H1 (cell line): ENCODE measurements around the gene RNF149. TPM values are rescaled to one million over a fixed set of nuclear protein-coding genes. Genes with fewer than 3 reads are reported as not detected.

ENCODE experiments used
- CEBPB ChIP-seq: IDR thresholded peaks from 2 replicates; pipeline ENCODE4 v1.6.1; 2012; ENCODE audit warnings: low read depth, low read length
- CTCF ChIP-seq, 3 experiments: IDR thresholded peaks; 1 replicate in 2 of 3; 2 replicates in 1 of 3; pipeline versions ENCODE4 v1.5.1 to v1.6.1; 2011; ENCODE audit warnings: low read length in 3 of 3, mild to moderate bottlenecking in 3 of 3, inconsistent platforms in 2 of 3, low read depth in 1 of 3, moderate library complexity in 1 of 3; ENCODE audit not compliant: insufficient read depth in 1 of 3; ENCODE audit errors: control extremely low read depth in 1 of 3
- EP300 ChIP-seq, 2 experiments: IDR thresholded peaks; 1 replicate in 1 of 2; 2 replicates in 1 of 2; pipeline ENCODE4 v1.6.1; 2011 to 2012; ENCODE audit warnings: low read depth in 2 of 2, low read length in 2 of 2, mild to moderate bottlenecking in 2 of 2, borderline replicate concordance in 1 of 2, inconsistent platforms in 1 of 2, moderate library complexity in 1 of 2
- POLR2AphosphoS5 ChIP-seq: IDR thresholded peaks from 2 replicates; pipeline ENCODE4 v1.6.1; 2011; ENCODE audit warnings: low read depth, low read length
- SIN3A ChIP-seq, 2 experiments: IDR thresholded peaks in 1 of 2; conservative IDR thresholded peaks in 1 of 2; 2 replicates each; pipeline ENCODE4 v1.6.1; 2011 to 2012; ENCODE audit warnings: low read length in 2 of 2, improper control_type of control experiment in 1 of 2, low read depth in 1 of 2, mild to moderate bottlenecking in 1 of 2
- SUZ12 ChIP-seq: fragments of 200-600 bp; sonication (generic); IDR thresholded peaks from 2 replicates; pipeline ENCODE4 v1.6.1; 2012; ENCODE audit warnings: mild to moderate bottlenecking, inconsistent platforms, low read length, moderate library complexity, mixed read lengths
- TAF1 ChIP-seq: IDR thresholded peaks from 2 replicates; pipeline ENCODE4 v1.6.1; 2011; ENCODE audit warnings: mild to moderate bottlenecking, low read depth, low read length
- TCF12 ChIP-seq: IDR thresholded peaks from 2 replicates; pipeline ENCODE4 v1.6.1; 2011; ENCODE audit warnings: low read depth, mild to moderate bottlenecking, low read length
- polyA plus RNA-seq, 7 experiments: library from polyadenylated mRNA; depleted of rRNA in 3 of 7; stranded (reverse) in 5 of 7; unstranded in 2 of 7; fragments of >200 nt in 5 of 7; fragments of 200-250 nt in 2 of 7; gene quantifications; 1 replicate in 5 of 7; 2 replicates in 1 of 7; 4 replicates in 1 of 7; pipeline versions ENCODE4 v1.2.1 to v1.2.3, GENCODE V29; 2011 to 2013; ENCODE audit warnings: missing spikeins in 2 of 7, mixed read lengths in 2 of 7
- total RNA-seq: library from RNA; stranded (reverse); fragmentation: NEBNext Ultra II Directional; extraction: Animal tissue kit (Norgen Biotek cat#: 25700); gene quantifications from 2 replicates; pipeline ENCODE4 v1.2.1, GENCODE V29; 2021

RNF149 gene
- total and polyA plus RNA-seq, 2 of the 8 experiments (the other 6 are each of a cell fraction or from before 2014, with no cell fraction given), result 16.6 to 28.2 TPM

DNA sequence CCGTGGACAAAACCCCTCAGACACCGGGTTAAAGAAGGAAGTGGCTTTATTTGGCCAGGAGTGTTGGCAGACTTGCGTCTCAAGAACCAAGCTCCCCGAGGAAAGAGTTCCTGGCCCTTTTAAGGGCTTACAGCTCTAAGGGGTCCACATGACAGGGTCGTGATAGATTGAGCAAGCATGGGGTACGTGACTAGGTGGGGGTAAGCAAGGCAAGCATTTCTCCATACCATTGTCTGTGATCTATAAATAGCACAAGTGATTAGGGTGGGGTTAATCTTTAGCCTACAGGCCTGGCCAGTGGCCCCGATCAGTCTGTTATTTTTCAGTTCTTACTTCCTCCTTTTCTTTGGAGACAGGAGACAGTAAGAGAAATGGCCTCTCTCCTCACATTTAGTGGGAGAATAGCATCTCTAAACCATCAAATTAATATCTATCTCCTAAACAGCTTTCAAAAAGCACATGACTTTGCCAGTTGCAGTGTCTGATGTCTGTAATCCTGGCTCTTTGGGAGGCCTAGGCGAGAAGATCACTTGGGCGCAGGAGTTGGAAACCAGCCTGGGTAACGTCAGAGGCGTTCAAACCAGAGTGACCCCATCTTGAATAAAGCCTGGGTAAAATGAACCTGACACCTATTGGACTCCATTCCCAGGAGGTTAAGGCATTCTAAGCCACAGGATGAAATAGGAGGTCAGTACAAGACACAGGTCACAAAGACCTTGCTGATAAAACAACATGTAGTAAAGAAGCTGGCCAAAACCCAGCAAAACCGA is 74.1 kb downstream of the RNF149 start (continued):
- TF ChIP-seq SUZ12 (no peak), SIN3A (conservative IDR thresholded peaks at IDR 0.05 in 1 of 2, IDR thresholded peaks at IDR 0.05 in 1 of 2; ENCODE audit: low read depth in 1 of 2, low read length in 2 of 2) (no peak), POLR2AphosphoS5 (no peak), TAF1 (no peak), CEBPB (no peak), CTCF (IDR thresholded peaks at IDR 0.05; ENCODE audit: control extremely low read depth in 1 of 3, insufficient read depth in 1 of 3, low read depth in 1 of 3, low read length in 3 of 3) (no peak), TCF12 (no peak), EP300 (IDR thresholded peaks at IDR 0.05; ENCODE audit: borderline replicate concordance in 1 of 2, low read depth in 2 of 2, low read length in 2 of 2) (no peak)
